Adrenal gland (tissue), 5 donors: ENCODE data around the gene HECW1.

Experiments used
- POLR2A ChIP-seq, 2 donors: fragments of 450-650 bp; IDR thresholded peaks; one replicate each; pipeline ENCODE4 v1.6.1; 2017; ENCODE audit warnings: antibody characterized with exemption in 2 of 2, mild to moderate bottlenecking in 2 of 2, moderate library complexity in 1 of 2
- TF ChIP-seq, protein P1 (sequence below), 6 experiments: fragments of 450-650 bp in 4 of 6; fragments of 200-600 bp in 2 of 6; sonication (generic) in 1 of 6; IDR thresholded peaks; 1 replicate in 5 of 6; 2 replicates in 1 of 6; pipeline versions ENCODE4 v1.5.1 to v1.8.0; 2016 to 2021; ENCODE audit warnings: antibody characterized with exemption in 6 of 6, mild to moderate bottlenecking in 2 of 6, moderate library complexity in 1 of 6
- donor health status: DM: no; HTN: no; CAD: no.

DNA sequence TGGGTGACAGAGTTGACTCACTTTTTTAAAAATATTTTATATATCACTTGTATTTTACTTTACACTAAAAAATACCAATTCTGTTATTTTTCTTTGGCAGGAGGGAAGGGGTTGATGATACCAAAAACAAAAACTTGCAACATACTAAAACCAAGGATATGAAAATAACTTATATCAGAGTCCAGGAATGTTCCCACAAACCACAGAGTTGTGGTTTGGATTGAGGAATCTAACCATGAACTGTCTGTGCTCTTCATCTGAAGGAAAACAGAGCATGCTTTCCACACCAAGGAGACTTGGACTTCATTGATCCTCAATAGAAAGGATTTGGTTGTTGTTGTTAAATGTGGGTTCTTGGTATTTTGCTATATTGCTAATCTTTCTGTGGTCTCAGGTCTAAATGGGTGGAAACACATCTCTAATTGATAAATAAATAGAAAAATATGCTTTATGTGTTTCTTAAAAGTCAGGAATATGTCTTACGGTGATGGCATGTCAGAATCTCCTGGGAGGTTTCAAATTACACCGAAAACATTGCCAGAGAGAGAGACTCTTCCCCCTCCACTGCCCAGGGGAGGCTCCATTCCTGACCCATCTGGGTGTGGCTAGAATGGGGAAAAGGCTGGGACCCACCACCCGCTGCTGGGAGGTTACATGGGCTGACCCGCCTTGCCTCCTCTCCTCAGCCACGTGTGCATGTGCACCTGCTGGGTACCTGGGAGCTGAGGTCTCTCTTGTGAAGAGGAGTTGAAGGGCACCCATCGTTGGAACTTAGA is 423.6 kb downstream of the HECW1 start:
- TF ChIP-seq, protein P1, sequence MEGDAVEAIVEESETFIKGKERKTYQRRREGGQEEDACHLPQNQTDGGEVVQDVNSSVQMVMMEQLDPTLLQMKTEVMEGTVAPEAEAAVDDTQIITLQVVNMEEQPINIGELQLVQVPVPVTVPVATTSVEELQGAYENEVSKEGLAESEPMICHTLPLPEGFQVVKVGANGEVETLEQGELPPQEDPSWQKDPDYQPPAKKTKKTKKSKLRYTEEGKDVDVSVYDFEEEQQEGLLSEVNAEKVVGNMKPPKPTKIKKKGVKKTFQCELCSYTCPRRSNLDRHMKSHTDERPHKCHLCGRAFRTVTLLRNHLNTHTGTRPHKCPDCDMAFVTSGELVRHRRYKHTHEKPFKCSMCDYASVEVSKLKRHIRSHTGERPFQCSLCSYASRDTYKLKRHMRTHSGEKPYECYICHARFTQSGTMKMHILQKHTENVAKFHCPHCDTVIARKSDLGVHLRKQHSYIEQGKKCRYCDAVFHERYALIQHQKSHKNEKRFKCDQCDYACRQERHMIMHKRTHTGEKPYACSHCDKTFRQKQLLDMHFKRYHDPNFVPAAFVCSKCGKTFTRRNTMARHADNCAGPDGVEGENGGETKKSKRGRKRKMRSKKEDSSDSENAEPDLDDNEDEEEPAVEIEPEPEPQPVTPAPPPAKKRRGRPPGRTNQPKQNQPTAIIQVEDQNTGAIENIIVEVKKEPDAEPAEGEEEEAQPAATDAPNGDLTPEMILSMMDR (IDR thresholded peaks at IDR 0.05) = no peak
- no peak for TF ChIP-seq POLR2A (IDR thresholded peaks at IDR 0.05)
